ENCODE measurements around the gene IDH3B. TPM values are rescaled to one million over a fixed set of nuclear protein-coding genes. Genes with fewer than 3 reads are reported as not detected.

Gene IDH3B
- total and polyA plus RNA-seq, 7 experiments from 2014 or later, result 101 to 161 (median 107) TPM

DNA sequence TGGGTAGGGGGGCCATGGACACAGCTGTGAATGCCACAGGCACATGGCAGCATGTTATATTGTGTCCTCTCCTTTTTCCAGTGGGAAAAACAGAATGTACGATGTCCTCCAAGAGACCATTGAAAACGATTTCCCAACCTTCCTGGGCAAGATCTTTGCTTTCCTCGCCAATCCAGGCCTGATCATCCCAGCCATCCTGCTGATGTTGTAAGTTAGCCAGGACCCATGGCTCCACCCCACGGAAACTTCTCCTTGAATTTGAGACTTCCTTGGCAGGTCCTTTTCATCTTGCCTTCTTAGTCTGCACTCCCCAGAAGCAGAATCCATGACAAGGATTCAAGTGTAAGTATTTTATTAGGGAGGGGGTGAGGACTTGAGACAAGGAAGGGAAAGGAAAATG is 39.8 kb downstream of the IDH3B start:
- ATAC-seq, result no peak
- ChIA-PET CTCF (no interaction called here), POLR2A (no interaction called here)
- Histone ChIP-seq H3K9me3 (ENCODE audit: control insufficient read depth in 2 of 3, low read length in 3 of 3) (peaks cover 0 to 7% (median 0%) of the 10 kb centered on the region in 3 experiments), H3K27ac (ENCODE audit: low read depth, low read length) (no peak overlapping the region), H3K4me3 (ENCODE audit: low read length) (no peak overlapping the region), H3K4me1 (ENCODE audit: control insufficient read depth in 2 of 2, insufficient read depth in 2 of 2, low read length in 2 of 2) (no peaks in the 10 kb centered on the region), H3K27me3 (ENCODE audit: control insufficient read depth in 2 of 2, insufficient read depth in 2 of 2, low read length in 2 of 2) (no peaks in the 10 kb centered on the region), H3K36me3 (ENCODE audit: control insufficient read depth in 2 of 3, insufficient read depth in 3 of 3, low read length in 3 of 3) (no peaks in the 10 kb centered on the region)
- Mint-ChIP-seq H3K36me3 (peaks cover 0 to 12% (median 6%) of the 10 kb centered on the region in 5 donors), H3K4me1 (no peaks in the 10 kb centered on the region), H3K4me3 (no peak overlapping the region), H3K9me3 (peaks cover 4 to 34% (median 8%) of the 10 kb centered on the region in 11 donors), H3K27ac (no peak overlapping the region), H3K27me3 (peaks cover 16 to 32% (median 29%) of the 10 kb centered on the region in 5 donors)
- DNase-seq, result no peak
- intact Hi-C loops (cut with micrococcal nuclease), result no loop called here

DNA sequence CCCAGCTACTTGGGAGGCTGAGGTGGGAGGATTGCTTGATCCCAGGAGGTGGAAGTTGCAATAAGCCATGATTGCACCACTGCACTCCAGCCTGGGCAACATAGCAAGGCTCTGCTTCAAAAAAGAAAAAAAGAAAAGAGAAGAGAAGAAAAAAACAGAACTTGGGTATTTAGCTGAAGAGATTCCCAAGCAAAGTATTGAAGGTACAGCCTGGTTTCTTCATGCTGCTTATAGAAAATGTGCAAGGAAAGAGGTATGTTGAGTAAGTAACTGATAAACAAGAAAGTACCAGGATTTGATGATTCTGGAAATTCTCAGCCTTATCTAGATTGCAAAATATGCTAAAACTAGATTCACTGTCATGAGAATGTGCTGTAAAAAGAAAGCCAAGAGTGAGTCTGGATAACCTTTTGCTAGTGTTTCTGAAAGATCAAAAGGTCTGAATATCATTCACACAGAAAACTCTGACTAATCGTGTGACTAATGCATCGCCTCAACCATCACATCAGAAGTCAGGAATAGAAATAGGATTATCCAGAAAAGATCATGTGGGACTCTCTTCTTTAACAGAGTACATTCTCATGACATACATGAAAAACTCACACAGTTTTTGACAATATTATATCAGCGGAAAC is 43.9 kb downstream of the IDH3B start:
- Histone ChIP-seq H3K4me3 (ENCODE audit: low read length) (no peak overlapping the region), H3K27me3 (ENCODE audit: control insufficient read depth in 2 of 2, insufficient read depth in 2 of 2, low read length in 2 of 2) (no peaks in the 10 kb centered on the region), H3K27ac (ENCODE audit: low read depth, low read length) (no peak overlapping the region), H3K9me3 (ENCODE audit: control insufficient read depth in 2 of 3, low read length in 3 of 3) (no peaks in the 10 kb centered on the region), H3K36me3 (ENCODE audit: control insufficient read depth in 2 of 3, insufficient read depth in 3 of 3, low read length in 3 of 3) (no peaks in the 10 kb centered on the region), H3K4me1 (ENCODE audit: control insufficient read depth in 2 of 2, insufficient read depth in 2 of 2, low read length in 2 of 2) (no peaks in the 10 kb centered on the region)
- Mint-ChIP-seq H3K4me1 (no peaks in the 10 kb centered on the region), H3K36me3 (peaks cover 0 to 8% (median 4%) of the 10 kb centered on the region in 5 donors), H3K27ac (no peak overlapping the region), H3K9me3 (peaks cover 0 to 15% (median 0%) of the 10 kb centered on the region in 11 donors), H3K4me3 (no peak overlapping the region), H3K27me3 (peaks cover 17 to 41% (median 33%) of the 10 kb centered on the region in 5 donors)
- intact Hi-C loops (cut with micrococcal nuclease), result no loop called here
- no peak for DNase-seq
- ATAC-seq, result no peak
- ChIA-PET CTCF (no interaction called here), POLR2A (interaction anchor here (0.6 kb wide), 1 partner anchor 61 kb away, joined by 3 read pairs; no protein-coding TSS in a partner anchor)

DNA sequence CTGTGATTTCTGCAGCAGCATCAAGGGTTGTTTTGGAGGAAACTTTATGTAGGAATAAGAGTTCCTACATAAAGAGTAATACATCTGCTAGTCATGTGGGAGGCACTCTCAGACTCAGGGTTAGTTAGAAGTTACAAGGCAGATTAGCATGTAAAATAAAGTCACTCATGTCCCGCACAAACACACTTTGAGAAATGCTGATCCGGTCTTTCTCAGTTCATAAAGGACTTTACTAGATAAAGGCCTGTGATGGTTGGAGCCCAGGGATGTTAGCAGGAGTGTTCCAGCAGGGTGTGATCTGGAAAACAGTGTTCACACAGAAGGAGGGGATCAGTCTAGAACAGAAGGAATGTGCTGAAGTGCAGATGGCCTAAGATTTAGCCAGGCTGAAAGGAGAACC is 44.7 kb downstream of the IDH3B start:
- CTCF ChIA-PET, result no interaction called here
- H3K4me1 Mint-ChIP-seq, result no peaks in the 10 kb centered on the region
- intact Hi-C loops (cut with micrococcal nuclease), result no loop called here

DNA sequence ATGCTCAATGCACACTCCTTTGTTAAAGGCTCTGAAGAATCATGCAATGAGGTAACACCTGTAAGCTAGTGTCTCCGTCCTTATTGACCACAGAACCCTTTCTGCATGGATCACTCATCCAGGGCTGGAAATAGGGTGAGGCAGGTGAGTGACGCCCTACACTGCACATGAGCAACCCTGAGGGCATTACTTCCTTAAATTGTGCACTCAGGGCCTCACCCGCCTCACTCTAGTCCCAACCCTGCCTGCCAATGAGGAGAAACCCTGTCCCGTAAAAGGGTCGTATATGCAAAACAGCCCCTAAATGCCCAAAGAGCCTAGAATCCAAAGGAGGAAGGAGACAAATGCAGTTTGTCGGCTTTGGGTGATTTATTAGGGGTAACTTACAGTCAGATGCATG is 45.2 kb downstream of the IDH3B start:
- ATAC-seq (no peak), DNase-seq (no peak)
- Mint-ChIP-seq H3K4me3 (no peak overlapping the region), H3K4me1 (no peaks in the 10 kb centered on the region), H3K36me3 (peaks cover 0 to 8% (median 4%) of the 10 kb centered on the region in 5 donors), H3K9me3 (peaks cover 0 to 15% (median 0%) of the 10 kb centered on the region in 11 donors), H3K27me3 (peaks cover 17 to 41% (median 33%) of the 10 kb centered on the region in 5 donors), H3K27ac (no peak overlapping the region)
- H3K4me3 ChIP-seq (ENCODE audit: low read length), result no peak overlapping the region
- H3K27me3 ChIP-seq (ENCODE audit: control insufficient read depth in 2 of 2, insufficient read depth in 2 of 2, low read length in 2 of 2), result no peaks in the 10 kb centered on the region
- no peaks in the 10 kb centered on the region for H3K36me3 ChIP-seq (ENCODE audit: control insufficient read depth in 2 of 3, insufficient read depth in 3 of 3, low read length in 3 of 3)
- intact Hi-C loops (cut with micrococcal nuclease), result no loop called here
- H3K27ac ChIP-seq (ENCODE audit: low read depth, low read length), result no peak overlapping the region
- POLR2A ChIA-PET, result no interaction called here
- no peaks in the 10 kb centered on the region for H3K4me1 ChIP-seq (ENCODE audit: control insufficient read depth in 2 of 2, insufficient read depth in 2 of 2, low read length in 2 of 2)
- H3K9me3 ChIP-seq (ENCODE audit: control insufficient read depth in 2 of 3, low read length in 3 of 3), result no peaks in the 10 kb centered on the region
- CTCF ChIA-PET, result no interaction called here

More for the DNA sequence above, 44.7 kb downstream of the IDH3B start:
- H3K4me1 ChIP-seq (ENCODE audit: control insufficient read depth in 2 of 2, insufficient read depth in 2 of 2, low read length in 2 of 2), result no peaks in the 10 kb centered on the region
- ATAC-seq, result no peak
- H3K9me3 Mint-ChIP-seq, result peaks cover 0 to 15% (median 0%) of the 10 kb centered on the region in 11 donors
- no peaks in the 10 kb centered on the region for H3K27me3 ChIP-seq (ENCODE audit: control insufficient read depth in 2 of 2, insufficient read depth in 2 of 2, low read length in 2 of 2)
- no peaks in the 10 kb centered on the region for H3K36me3 ChIP-seq (ENCODE audit: control insufficient read depth in 2 of 3, insufficient read depth in 3 of 3, low read length in 3 of 3)
- no peak for DNase-seq
- no peak overlapping the region for H3K27ac Mint-ChIP-seq
- peaks cover 0 to 8% (median 4%) of the 10 kb centered on the region in 5 donors for H3K36me3 Mint-ChIP-seq
- H3K4me3 Mint-ChIP-seq, result no peak overlapping the region
- no peak overlapping the region for H3K27ac ChIP-seq (ENCODE audit: low read depth, low read length)
- H3K4me3 ChIP-seq (ENCODE audit: low read length), result no peak overlapping the region
- peaks cover 17 to 42% (median 33%) of the 10 kb centered on the region in 5 donors for H3K27me3 Mint-ChIP-seq
- H3K9me3 ChIP-seq (ENCODE audit: control insufficient read depth in 2 of 3, low read length in 3 of 3), result no peaks in the 10 kb centered on the region
- POLR2A ChIA-PET, result interaction anchor here (0.6 kb wide), 1 partner anchor 62 kb away, joined by 3 read pairs; no protein-coding TSS in a partner anchor

DNA sequence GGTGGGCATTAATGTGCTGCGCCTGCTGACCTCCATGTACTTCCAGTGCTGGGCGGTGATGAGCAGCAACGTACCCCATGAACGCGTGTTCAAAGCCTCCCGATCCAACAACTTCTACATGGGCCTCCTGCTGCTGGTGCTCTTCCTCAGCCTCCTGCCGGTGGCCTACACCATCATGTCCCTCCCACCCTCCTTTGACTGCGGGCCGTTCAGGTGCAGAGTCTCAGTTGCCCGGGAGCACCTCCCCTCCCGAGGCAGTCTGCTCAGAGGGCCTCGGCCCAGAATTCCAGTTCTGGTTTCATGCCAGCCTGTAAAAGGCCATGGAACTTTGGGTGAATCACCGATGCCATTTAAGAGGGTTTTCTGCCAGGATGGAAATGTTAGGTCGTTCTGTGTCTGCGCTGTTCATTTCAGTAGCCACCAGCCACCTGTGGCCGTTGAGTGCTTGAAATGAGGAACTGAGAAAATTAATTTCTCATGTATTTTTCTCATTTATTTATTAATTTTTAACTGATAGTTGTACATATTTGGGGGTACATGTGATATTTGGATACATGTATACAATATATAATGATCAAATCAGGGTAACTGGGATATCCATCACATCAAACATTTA is 46.8 kb downstream of the IDH3B start:
- Mint-ChIP-seq H3K36me3 (peaks cover 0 to 8% (median 4%) of the 10 kb centered on the region in 5 donors), H3K4me1 (no peaks in the 10 kb centered on the region), H3K4me3 (no peak overlapping the region), H3K27ac (no peak overlapping the region), H3K27me3 (peaks cover 17 to 45% (median 34%) of the 10 kb centered on the region in 5 donors), H3K9me3 (peaks cover 0 to 15% (median 0%) of the 10 kb centered on the region in 11 donors)
- Histone ChIP-seq H3K27me3 (ENCODE audit: control insufficient read depth in 2 of 2, insufficient read depth in 2 of 2, low read length in 2 of 2) (no peaks in the 10 kb centered on the region), H3K9me3 (ENCODE audit: control insufficient read depth in 2 of 3, low read length in 3 of 3) (no peaks in the 10 kb centered on the region), H3K4me1 (ENCODE audit: control insufficient read depth in 2 of 2, insufficient read depth in 2 of 2, low read length in 2 of 2) (no peaks in the 10 kb centered on the region), H3K4me3 (ENCODE audit: low read length) (no peak overlapping the region), H3K27ac (ENCODE audit: low read depth, low read length) (no peak overlapping the region), H3K36me3 (ENCODE audit: control insufficient read depth in 2 of 3, insufficient read depth in 3 of 3, low read length in 3 of 3) (no peaks in the 10 kb centered on the region)
- CTCF ChIA-PET, result no interaction called here
- no peak for ATAC-seq
- POLR2A ChIA-PET, result no interaction called here
- no peak for DNase-seq
- intact Hi-C loops (cut with micrococcal nuclease), result no loop called here

DNA sequence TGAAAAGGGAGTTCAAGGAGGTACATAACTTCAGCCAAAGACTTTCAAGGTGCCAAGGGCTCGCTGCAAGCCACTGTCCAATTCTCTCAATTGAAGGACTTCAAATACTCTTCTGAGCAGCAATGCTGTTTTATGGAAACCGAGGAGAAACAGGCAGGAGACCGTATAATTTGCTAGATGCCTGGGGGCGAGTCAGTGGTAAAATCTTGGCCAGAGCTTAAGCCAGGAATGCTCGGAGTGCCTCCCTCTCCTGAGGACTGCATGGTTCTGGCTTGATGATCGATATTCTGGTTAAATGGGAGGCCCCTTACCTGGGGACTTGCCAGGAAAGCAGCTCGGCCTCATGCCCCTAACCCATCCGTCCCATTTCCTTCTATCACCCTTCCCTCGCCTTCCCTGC is 47.4 kb downstream of the IDH3B start:
- no peak overlapping the region for H3K4me3 ChIP-seq (ENCODE audit: low read length)
- no peaks in the 10 kb centered on the region for H3K36me3 ChIP-seq (ENCODE audit: control insufficient read depth in 2 of 3, insufficient read depth in 3 of 3, low read length in 3 of 3)
- ChIA-PET POLR2A (no interaction called here), CTCF (no interaction called here)
- Mint-ChIP-seq H3K36me3 (peaks cover 0 to 8% (median 4%) of the 10 kb centered on the region in 5 donors), H3K9me3 (peaks cover 0 to 15% (median 0%) of the 10 kb centered on the region in 11 donors), H3K4me3 (no peak overlapping the region), H3K4me1 (no peaks in the 10 kb centered on the region), H3K27ac (no peak overlapping the region), H3K27me3 (peaks cover 17 to 50% (median 32%) of the 10 kb centered on the region in 5 donors)
- H3K9me3 ChIP-seq (ENCODE audit: control insufficient read depth in 2 of 3, low read length in 3 of 3), result no peaks in the 10 kb centered on the region
- intact Hi-C loops (cut with micrococcal nuclease), result no loop called here
- DNase-seq, result no peak
- no peaks in the 10 kb centered on the region for H3K27me3 ChIP-seq (ENCODE audit: control insufficient read depth in 2 of 2, insufficient read depth in 2 of 2, low read length in 2 of 2)
- no peaks in the 10 kb centered on the region for H3K4me1 ChIP-seq (ENCODE audit: control insufficient read depth in 2 of 2, insufficient read depth in 2 of 2, low read length in 2 of 2)
- ATAC-seq, result no peak
- no peak overlapping the region for H3K27ac ChIP-seq (ENCODE audit: low read depth, low read length)

Data from naive thymus-derived CD4-positive, alpha-beta T cell (primary cell).